Progenitor cell of endocrine pancreas (in vitro differentiated cells): Measurements from ENCODE around the gene RPS23. TPM values are rescaled to one million over a fixed set of nuclear protein-coding genes. Genes with fewer than 3 reads are reported as not detected.

Experiments
- DNase-seq: peaks from one replicate; pipeline ENCODE4 v3.0.0; 2021; ENCODE audit warnings: low spot score; ENCODE audit not compliant: unreplicated experiment
- H3K27ac Mint-ChIP-seq: 2 replicates; pipeline ENCODE4 v1.8.0; 2021; ENCODE audit warnings: mild to moderate bottlenecking, moderate library complexity, mixed read lengths
- H3K27me3 Mint-ChIP-seq: 2 replicates; pipeline ENCODE4 v1.8.0; 2021; ENCODE audit warnings: mixed read lengths
- H3K36me3 Mint-ChIP-seq: 2 replicates; pipeline ENCODE4 v1.8.0; 2022; ENCODE audit warnings: mixed read lengths; ENCODE audit not compliant: insufficient read depth
- H3K4me1 Mint-ChIP-seq: 2 replicates; pipeline ENCODE4 v1.8.0; 2021; ENCODE audit warnings: low read depth, mixed read lengths
- H3K4me3 Mint-ChIP-seq: 2 replicates; pipeline ENCODE4 v1.8.0; 2021; ENCODE audit warnings: low read depth, mild to moderate bottlenecking, moderate library complexity, mixed read lengths
- H3K9me3 Mint-ChIP-seq: 2 replicates; pipeline ENCODE4 v1.8.0; 2021; ENCODE audit warnings: low read depth, mixed read lengths
- total RNA-seq: library from RNA; stranded (reverse); gene quantifications from 2 replicates; pipeline ENCODE4 v1.2.1, GENCODE V29; 2021
- TF ChIP-seq, protein P1 (sequence below): fragments of 200-600 bp; sonication (generic); IDR thresholded peaks from one replicate; pipeline ENCODE4 v1.5.0; 2021; ENCODE audit warnings: antibody characterized with exemption, mild to moderate bottlenecking; ENCODE audit not compliant: unreplicated experiment

The RPS23 gene
- total RNA-seq, 1 donor from 2014 or later: 1,896 TPM

DNA sequence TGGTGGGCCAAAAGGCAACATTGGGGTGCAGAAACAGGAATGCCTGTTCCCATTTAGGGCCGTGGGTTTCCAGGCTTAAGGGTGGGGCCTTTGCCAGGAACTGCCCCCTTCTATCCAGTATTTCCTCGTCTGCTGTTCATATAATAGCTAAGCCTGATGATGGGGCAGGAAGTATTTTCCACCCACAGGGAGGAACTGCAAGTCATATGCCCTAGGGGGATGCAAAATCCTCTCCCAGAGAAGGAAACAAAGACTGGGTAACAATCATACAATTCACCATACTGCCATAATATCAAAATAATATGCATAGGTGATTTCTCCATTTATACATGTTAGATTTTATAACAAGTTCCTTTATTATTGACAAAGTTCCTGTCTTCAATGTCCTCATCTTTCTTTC, 20.5 kb upstream of the RPS23 start:
- Mint-ChIP-seq H3K4me1 (peaks cover 5% of the 10 kb centered on the region), H3K4me3 (no peak overlapping the region), H3K9me3 (peaks cover 3% of the 10 kb centered on the region), H3K27me3 (no peaks in the 10 kb centered on the region), H3K27ac (no peak overlapping the region), H3K36me3 (no peaks in the 10 kb centered on the region)
- TF ChIP-seq, protein P1, sequence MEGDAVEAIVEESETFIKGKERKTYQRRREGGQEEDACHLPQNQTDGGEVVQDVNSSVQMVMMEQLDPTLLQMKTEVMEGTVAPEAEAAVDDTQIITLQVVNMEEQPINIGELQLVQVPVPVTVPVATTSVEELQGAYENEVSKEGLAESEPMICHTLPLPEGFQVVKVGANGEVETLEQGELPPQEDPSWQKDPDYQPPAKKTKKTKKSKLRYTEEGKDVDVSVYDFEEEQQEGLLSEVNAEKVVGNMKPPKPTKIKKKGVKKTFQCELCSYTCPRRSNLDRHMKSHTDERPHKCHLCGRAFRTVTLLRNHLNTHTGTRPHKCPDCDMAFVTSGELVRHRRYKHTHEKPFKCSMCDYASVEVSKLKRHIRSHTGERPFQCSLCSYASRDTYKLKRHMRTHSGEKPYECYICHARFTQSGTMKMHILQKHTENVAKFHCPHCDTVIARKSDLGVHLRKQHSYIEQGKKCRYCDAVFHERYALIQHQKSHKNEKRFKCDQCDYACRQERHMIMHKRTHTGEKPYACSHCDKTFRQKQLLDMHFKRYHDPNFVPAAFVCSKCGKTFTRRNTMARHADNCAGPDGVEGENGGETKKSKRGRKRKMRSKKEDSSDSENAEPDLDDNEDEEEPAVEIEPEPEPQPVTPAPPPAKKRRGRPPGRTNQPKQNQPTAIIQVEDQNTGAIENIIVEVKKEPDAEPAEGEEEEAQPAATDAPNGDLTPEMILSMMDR: no peak
- DNase-seq: no peak

DNA sequence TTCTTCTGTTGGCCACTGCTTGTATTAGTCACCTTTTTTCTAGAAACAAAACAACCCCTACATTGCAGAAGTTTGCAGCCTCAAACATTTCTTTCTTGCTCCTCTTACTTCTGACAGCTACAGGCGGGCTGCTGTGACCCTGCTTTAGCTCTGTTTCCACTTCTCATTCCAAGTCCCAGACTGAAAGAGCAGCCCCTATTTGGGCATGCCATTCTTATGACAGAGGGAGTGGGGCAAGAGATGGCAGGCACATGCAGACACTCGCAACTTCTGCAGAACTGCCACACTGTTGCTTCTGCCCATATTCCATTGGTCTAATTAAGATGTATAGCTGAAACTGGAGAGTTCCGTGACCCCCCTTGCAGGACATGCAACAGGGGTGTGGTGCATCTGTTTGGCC, 19.6 kb upstream of the RPS23 start:
- DNase-seq: no peak
- peaks cover 3% of the 10 kb centered on the region for H3K9me3 Mint-ChIP-seq
- no peak overlapping the region for H3K4me3 Mint-ChIP-seq
- H3K27ac Mint-ChIP-seq: no peak overlapping the region
- H3K36me3 Mint-ChIP-seq: no peaks in the 10 kb centered on the region
- TF ChIP-seq, protein P1: no peak
- H3K4me1 Mint-ChIP-seq: peaks cover 5% of the 10 kb centered on the region
- no peaks in the 10 kb centered on the region for H3K27me3 Mint-ChIP-seq

DNA sequence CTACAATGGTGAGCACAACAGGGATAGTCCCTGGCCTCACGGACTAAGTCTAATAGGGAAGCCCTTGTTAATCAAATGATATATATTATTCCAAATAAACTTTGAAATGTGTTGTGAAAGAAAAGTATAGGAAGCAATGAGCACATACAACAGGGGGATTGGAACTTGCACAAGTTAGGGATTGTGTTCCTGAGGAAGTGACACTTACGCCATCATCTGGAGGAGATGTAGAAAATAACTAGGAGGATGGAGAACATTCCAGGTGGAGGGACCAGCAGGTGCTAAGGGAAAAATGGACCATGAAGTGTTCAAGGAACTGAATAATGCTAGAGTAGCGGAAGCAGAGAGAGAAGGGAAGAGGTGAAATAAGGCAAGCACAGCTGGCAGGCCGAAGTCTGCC, 18.8 kb upstream of the RPS23 start:
- no peak for DNase-seq
- TF ChIP-seq, protein P1: no peak
- Mint-ChIP-seq H3K9me3 (peaks cover 3% of the 10 kb centered on the region), H3K27me3 (no peaks in the 10 kb centered on the region), H3K36me3 (no peaks in the 10 kb centered on the region), H3K27ac (no peak overlapping the region), H3K4me1 (peaks cover 5% of the 10 kb centered on the region), H3K4me3 (no peak overlapping the region)

DNA sequence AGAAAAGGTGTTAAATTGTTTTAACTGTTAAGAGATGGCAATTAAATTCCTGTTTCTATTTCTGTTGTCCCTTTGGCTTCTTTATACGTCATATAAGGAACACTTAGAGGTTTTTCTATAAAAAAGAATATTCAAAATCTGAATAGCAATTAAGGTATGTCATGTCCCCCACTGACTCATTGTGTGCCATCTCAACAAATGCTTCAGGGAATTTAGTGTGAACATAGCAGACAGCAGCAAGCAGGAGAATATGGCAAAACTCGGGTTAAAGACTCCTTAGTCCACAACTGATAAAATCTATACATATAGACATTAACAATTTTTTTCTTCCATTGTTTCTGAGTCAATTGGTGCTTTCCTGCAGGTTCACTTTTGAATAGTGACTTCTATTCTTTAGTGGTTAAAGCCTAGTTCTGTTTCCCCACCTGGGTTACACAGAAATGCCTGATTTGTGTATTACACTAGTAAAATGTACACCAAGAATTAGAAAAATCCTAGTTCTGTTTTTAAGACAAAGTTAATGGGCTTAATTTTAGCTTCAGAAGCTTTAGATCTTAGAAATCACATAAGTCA, 17.9 kb upstream of the RPS23 start:
- TF ChIP-seq, protein P1: no peak
- Mint-ChIP-seq H3K9me3 (peaks cover 3% of the 10 kb centered on the region), H3K4me3 (no peak overlapping the region), H3K27ac (no peak overlapping the region), H3K36me3 (no peaks in the 10 kb centered on the region), H3K27me3 (no peaks in the 10 kb centered on the region), H3K4me1 (peaks cover 5% of the 10 kb centered on the region)
- DNase-seq: no peak

DNA sequence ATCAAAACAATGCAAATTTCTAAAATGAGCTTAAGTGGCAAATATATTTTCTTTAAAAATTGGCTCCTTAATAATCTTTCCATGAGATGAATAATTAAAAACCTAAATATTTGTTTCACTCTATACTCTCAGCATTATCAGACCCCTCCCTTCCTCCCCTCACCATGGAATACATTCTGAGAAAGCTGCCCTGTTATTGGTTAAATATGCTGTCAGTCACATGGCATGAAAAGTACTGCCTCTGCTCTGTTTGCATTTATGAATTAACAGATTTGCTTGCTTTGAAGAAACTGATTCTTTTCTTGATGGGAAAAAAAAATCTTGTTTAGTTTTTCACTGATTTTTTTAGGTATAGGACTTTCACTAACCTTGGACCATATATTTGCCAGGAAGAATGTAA, 17.0 kb upstream of the RPS23 start:
- TF ChIP-seq, protein P1: no peak
- Mint-ChIP-seq H3K9me3 (peaks cover 3% of the 10 kb centered on the region), H3K4me1 (peaks cover 8% of the 10 kb centered on the region), H3K4me3 (no peak overlapping the region), H3K36me3 (no peaks in the 10 kb centered on the region), H3K27me3 (no peaks in the 10 kb centered on the region), H3K27ac (no peak overlapping the region)
- DNase-seq: no peak
